GM21619 (cell line): ENCODE data around the gene PDE4D.
"Not testable (repeated sequence)": the region's sequence is repeated elsewhere in the genome, so short reads cannot be mapped to it uniquely, and the experiment has no call there.

Source experiments
- ATAC-seq: cut with Tn5 transposase; IDR thresholded peaks from one replicate; pipeline ENCODE4 v1.9.1; 2021; ENCODE audit not compliant: unreplicated experiment

The PDE4D gene

GRCh38 chr5:59317023-59317773 lies 576.3 kb downstream of the PDE4D start:
- no peak for ATAC-seq

- no peak for ATAC-seq
Measured at GRCh38 chr5:59312223-59312622, 581.3 kb downstream of the PDE4D start.

GRCh38 chr5:59308685-59309084 lies 584.8 kb downstream of the PDE4D start:
- not testable (repeated sequence) for ATAC-seq

GRCh38 chr5:59303289-59303716 lies 590.2 kb downstream of the PDE4D start:
- not testable (repeated sequence) for ATAC-seq

- not testable (repeated sequence) for ATAC-seq
Measured at GRCh38 chr5:59302509-59302908, 591.0 kb downstream of the PDE4D start.

GRCh38 chr5:59301727-59302126 lies 591.8 kb downstream of the PDE4D start:
- ATAC-seq: no peak

GRCh38 chr5:59300930-59301329 lies 592.6 kb downstream of the PDE4D start:
- no peak for ATAC-seq

- ATAC-seq: no peak
Measured at GRCh38 chr5:59299006-59299405, 594.5 kb downstream of the PDE4D start.

GRCh38 chr5:59296317-59297264 lies 596.9 kb downstream of the PDE4D start:
- ATAC-seq: no peak

- no peak for ATAC-seq
Measured at GRCh38 chr5:59293700-59294099, 599.8 kb downstream of the PDE4D start.

- ATAC-seq: no peak
Measured at GRCh38 chr5:59291941-59292340, 601.6 kb downstream of the PDE4D start.

GRCh38 chr5:59287884-59288283 lies 605.6 kb downstream of the PDE4D start:
- ATAC-seq: no peak

GRCh38 chr5:59287361-59287760 lies 606.2 kb downstream of the PDE4D start:
- no peak for ATAC-seq

GRCh38 chr5:59286510-59286909 lies 607.0 kb downstream of the PDE4D start:
- ATAC-seq: no peak

GRCh38 chr5:59285300-59286016 lies 608.1 kb downstream of the PDE4D start:
- no peak for ATAC-seq

- no peak for ATAC-seq
Measured at GRCh38 chr5:59282726-59283125, 610.8 kb downstream of the PDE4D start.

- ATAC-seq: no peak
Measured at GRCh38 chr5:59279979-59280378, 613.5 kb downstream of the PDE4D start.

- no peak for ATAC-seq
Measured at GRCh38 chr5:59276917-59277372, 616.6 kb downstream of the PDE4D start.

GRCh38 chr5:59276325-59276675 lies 617.2 kb downstream of the PDE4D start:
- ATAC-seq: no peak

GRCh38 chr5:59275510-59276324 lies 617.8 kb downstream of the PDE4D start:
- ATAC-seq: no peak

GRCh38 chr5:59275170-59275509 lies 618.4 kb downstream of the PDE4D start:
- ATAC-seq: no peak
